K562 (cell line): ENCODE data around the gene ZDHHC1. TPM values are rescaled to one million over a fixed set of nuclear protein-coding genes. Genes with fewer than 3 reads are reported as not detected.

ENCODE experiments used
- CC2D1A ChIP-seq: fragments of 450-650 bp; IDR thresholded peaks from 2 replicates; pipeline ENCODE4 v1.6.1; 2017; ENCODE audit warnings: mild to moderate bottlenecking
- MEIS2 ChIP-seq: fragments of 450-650 bp; IDR thresholded peaks from 2 replicates; pipeline ENCODE4 v1.6.1; 2014; ENCODE audit warnings: mild to moderate bottlenecking; ENCODE audit not compliant: partially characterized antibody
- MTA1 ChIP-seq: fragments of 450-650 bp; IDR thresholded peaks from 2 replicates; pipeline ENCODE4 v1.6.1; 2017; ENCODE audit warnings: borderline replicate concordance
- SMARCA4 ChIP-seq: fragments of 450-650 bp; IDR thresholded peaks from 2 replicates; pipeline ENCODE4 v1.6.1; 2016
- WHSC1 ChIP-seq: IDR thresholded peaks from one replicate; pipeline ENCODE4 v1.6.1; 2012; ENCODE audit warnings: low read length, control low read depth, inconsistent platforms
- ZFPM2 ChIP-seq: fragments of 250-450 bp; sonication (Bioruptor Pico); IDR thresholded peaks from 2 replicates; pipeline ENCODE4 v1.5.1; 2022; ENCODE audit warnings: mild to moderate bottlenecking
- polyA plus RNA-seq, 8 experiments: library from polyadenylated mRNA; depleted of rRNA in 4 of 8; stranded (reverse) in 5 of 8; unstranded in 3 of 8; fragments of >200 nt; fragmentation: Nextera tagmentation in 2 of 8; fragmentation: Illumina TruSeq in 1 of 8; extraction: Ambion mirVana in 2 of 8; extraction: Trizol in 1 of 8; gene quantifications; 2 replicates each; pipeline versions ENCODE4 v1.2.1 to v1.2.3, GENCODE V29; 2011 to 2014; ENCODE audit warnings: inconsistent platforms in 1 of 8, missing spikeins in 1 of 8
- total RNA-seq, 7 experiments: library from RNA; depleted of rRNA in 6 of 7; stranded (reverse); fragments of >200 nt in 6 of 7; fragmentation: Illumina TruSeq in 2 of 7; extraction: Trizol in 2 of 7; gene quantifications; 2 replicates each; pipeline versions ENCODE4 v1.2.1 to v1.2.3, GENCODE V29; 2011 to 2021; ENCODE audit warnings: low replicate concordance in 1 of 7
- TF ChIP-seq, protein P1 (sequence below): fragments of 250-450 bp; sonication (Bioruptor Pico); IDR thresholded peaks from 2 replicates; pipeline ENCODE4 v1.9.0; 2021; ENCODE audit warnings: mild to moderate bottlenecking, inconsistent platforms
- TF ChIP-seq, protein P2 (sequence below): fragments of 450-650 bp; formaldehyde crosslinking; IDR thresholded peaks from 2 replicates; pipeline ENCODE4 v1.4.0; 2020; ENCODE audit warnings: mild to moderate bottlenecking, moderate library complexity
- TF ChIP-seq, protein P3 (sequence below): sonication (generic); formaldehyde crosslinking; IDR thresholded peaks from 2 replicates; pipeline ENCODE4 v1.8.0; 2022; ENCODE audit warnings: mild to moderate bottlenecking, missing genetic modification reagents, borderline replicate concordance

The ZDHHC1 gene
- total and polyA plus RNA-seq, 9 of the 15 experiments (the other 6 are each of a cell fraction or from before 2014, with no cell fraction given) = 0.06 to 0.77 (median 0.25) TPM; not detected in 4

DNA sequence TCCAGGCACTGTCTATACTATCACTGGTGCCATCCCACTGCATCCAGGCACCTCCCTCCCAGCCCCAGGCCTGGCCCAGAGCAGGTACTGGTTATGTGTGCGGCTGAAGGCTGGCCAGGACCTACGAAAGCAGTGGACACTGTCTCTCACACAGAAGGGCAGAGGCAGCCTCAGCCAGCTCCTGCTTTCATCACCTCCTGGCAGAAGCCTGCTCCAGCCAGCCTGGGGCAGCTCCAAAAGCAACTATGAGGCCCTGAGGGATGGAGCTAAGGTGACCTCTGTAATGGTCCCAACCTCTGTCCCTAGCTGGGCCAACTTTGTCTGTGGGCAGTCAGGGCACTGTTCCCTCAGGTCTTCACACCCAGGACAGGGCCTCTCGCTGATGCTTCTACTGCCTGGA lies 33.5 kb upstream of the ZDHHC1 start (continued):
- TF ChIP-seq, protein P1, sequence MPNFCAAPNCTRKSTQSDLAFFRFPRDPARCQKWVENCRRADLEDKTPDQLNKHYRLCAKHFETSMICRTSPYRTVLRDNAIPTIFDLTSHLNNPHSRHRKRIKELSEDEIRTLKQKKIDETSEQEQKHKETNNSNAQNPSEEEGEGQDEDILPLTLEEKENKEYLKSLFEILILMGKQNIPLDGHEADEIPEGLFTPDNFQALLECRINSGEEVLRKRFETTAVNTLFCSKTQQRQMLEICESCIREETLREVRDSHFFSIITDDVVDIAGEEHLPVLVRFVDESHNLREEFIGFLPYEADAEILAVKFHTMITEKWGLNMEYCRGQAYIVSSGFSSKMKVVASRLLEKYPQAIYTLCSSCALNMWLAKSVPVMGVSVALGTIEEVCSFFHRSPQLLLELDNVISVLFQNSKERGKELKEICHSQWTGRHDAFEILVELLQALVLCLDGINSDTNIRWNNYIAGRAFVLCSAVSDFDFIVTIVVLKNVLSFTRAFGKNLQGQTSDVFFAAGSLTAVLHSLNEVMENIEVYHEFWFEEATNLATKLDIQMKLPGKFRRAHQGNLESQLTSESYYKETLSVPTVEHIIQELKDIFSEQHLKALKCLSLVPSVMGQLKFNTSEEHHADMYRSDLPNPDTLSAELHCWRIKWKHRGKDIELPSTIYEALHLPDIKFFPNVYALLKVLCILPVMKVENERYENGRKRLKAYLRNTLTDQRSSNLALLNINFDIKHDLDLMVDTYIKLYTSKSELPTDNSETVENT = no peak
- TF ChIP-seq CC2D1A = no peak
- no peak for TF ChIP-seq MEIS2
- TF ChIP-seq, protein P2, sequence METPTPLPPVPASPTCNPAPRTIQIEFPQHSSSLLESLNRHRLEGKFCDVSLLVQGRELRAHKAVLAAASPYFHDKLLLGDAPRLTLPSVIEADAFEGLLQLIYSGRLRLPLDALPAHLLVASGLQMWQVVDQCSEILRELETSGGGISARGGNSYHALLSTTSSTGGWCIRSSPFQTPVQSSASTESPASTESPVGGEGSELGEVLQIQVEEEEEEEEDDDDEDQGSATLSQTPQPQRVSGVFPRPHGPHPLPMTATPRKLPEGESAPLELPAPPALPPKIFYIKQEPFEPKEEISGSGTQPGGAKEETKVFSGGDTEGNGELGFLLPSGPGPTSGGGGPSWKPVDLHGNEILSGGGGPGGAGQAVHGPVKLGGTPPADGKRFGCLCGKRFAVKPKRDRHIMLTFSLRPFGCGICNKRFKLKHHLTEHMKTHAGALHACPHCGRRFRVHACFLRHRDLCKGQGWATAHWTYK (CRISPR knock-in tag) = no peak
- no peak for TF ChIP-seq WHSC1
- TF ChIP-seq MTA1 = no peak
- TF ChIP-seq ZFPM2 = no peak
- TF ChIP-seq SMARCA4 = no peak
- TF ChIP-seq, protein P3, sequence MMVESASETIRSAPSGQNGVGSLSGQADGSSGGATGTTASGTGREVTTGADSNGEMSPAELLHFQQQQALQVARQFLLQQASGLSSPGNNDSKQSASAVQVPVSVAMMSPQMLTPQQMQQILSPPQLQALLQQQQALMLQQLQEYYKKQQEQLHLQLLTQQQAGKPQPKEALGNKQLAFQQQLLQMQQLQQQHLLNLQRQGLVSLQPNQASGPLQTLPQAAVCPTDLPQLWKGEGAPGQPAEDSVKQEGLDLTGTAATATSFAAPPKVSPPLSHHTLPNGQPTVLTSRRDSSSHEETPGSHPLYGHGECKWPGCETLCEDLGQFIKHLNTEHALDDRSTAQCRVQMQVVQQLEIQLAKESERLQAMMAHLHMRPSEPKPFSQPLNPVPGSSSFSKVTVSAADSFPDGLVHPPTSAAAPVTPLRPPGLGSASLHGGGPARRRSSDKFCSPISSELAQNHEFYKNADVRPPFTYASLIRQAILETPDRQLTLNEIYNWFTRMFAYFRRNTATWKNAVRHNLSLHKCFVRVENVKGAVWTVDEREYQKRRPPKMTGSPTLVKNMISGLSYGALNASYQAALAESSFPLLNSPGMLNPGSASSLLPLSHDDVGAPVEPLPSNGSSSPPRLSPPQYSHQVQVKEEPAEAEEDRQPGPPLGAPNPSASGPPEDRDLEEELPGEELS (CRISPR knock-in tag) = no peak
